ENCODE measurements around the gene LEF1.

DNA sequence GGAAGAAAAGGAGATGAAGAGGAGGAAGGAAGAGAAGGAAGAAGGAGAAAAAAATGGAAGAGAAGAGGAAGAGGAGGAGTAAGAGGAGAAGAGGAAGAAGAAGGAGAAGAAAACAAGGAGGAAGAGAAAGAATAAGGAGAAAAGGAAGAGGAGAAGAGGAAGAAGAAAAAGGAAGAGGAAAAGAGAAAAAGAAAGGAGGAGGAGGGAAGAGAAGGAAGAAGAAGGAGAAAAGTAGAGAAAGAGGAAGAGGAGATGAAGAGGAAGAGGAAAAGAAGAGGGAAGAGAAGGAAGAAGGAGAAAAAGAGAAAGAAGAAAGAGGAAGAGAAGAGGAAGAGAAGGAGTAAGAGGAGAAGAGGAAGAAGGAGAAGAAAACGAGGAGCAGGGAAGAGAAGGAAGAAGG lies 11.8 kb upstream of the LEF1 start:
- TF ChIP-seq, protein P1, sequence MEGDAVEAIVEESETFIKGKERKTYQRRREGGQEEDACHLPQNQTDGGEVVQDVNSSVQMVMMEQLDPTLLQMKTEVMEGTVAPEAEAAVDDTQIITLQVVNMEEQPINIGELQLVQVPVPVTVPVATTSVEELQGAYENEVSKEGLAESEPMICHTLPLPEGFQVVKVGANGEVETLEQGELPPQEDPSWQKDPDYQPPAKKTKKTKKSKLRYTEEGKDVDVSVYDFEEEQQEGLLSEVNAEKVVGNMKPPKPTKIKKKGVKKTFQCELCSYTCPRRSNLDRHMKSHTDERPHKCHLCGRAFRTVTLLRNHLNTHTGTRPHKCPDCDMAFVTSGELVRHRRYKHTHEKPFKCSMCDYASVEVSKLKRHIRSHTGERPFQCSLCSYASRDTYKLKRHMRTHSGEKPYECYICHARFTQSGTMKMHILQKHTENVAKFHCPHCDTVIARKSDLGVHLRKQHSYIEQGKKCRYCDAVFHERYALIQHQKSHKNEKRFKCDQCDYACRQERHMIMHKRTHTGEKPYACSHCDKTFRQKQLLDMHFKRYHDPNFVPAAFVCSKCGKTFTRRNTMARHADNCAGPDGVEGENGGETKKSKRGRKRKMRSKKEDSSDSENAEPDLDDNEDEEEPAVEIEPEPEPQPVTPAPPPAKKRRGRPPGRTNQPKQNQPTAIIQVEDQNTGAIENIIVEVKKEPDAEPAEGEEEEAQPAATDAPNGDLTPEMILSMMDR (IDR thresholded peaks at IDR 0.05; ENCODE audit: low read depth, low read length), result no peak
- no peak for TF ChIP-seq EZH2phosphoT487 (IDR thresholded peaks at IDR 0.05; ENCODE audit: low read depth)
